HEK293T (cell line): ENCODE results near the gene CABLES2.

Experiments used
- BHLHE40 ChIP-seq: fragments of 450-650 bp; IDR thresholded peaks from 2 replicates; pipeline ENCODE4 v1.6.1; 2016; ENCODE audit warnings: mild to moderate bottlenecking, moderate library complexity, borderline replicate concordance
- CTBP1 ChIP-seq: fragments of 450-650 bp; IDR thresholded peaks from 2 replicates; pipeline ENCODE4 v1.6.1; 2016; ENCODE audit warnings: borderline replicate concordance
- FOXK2 ChIP-seq: fragments of 450-650 bp; IDR thresholded peaks from 2 replicates; pipeline ENCODE4 v1.6.1; 2016; ENCODE audit warnings: mild to moderate bottlenecking
- FOXM1 ChIP-seq: fragments of 450-650 bp; IDR thresholded peaks from 2 replicates; pipeline ENCODE4 v1.6.1; 2017; ENCODE audit warnings: mild to moderate bottlenecking, borderline replicate concordance
- HDGF ChIP-seq: fragments of 450-650 bp; IDR thresholded peaks from 2 replicates; pipeline ENCODE4 v1.6.1; 2017; ENCODE audit warnings: antibody characterized with exemption, borderline replicate concordance
- NFRKB ChIP-seq: fragments of 450-650 bp; IDR thresholded peaks from 2 replicates; pipeline ENCODE4 v1.6.1; 2016; ENCODE audit warnings: mild to moderate bottlenecking, moderate library complexity
- PKNOX1 ChIP-seq: fragments of 450-650 bp; IDR thresholded peaks from 2 replicates; pipeline ENCODE4 v1.6.1; 2016
- SP1 ChIP-seq: fragments of 450-650 bp; IDR thresholded peaks from 2 replicates; pipeline ENCODE4 v1.6.1; 2017
- TARDBP ChIP-seq: fragments of 450-650 bp; IDR thresholded peaks from 2 replicates; pipeline ENCODE4 v1.6.1; 2016

GRCh38 chr20:62381842-62382241 is 25.2 kb downstream of the CABLES2 start:
- no peak for TF ChIP-seq HDGF
- TF ChIP-seq BHLHE40, result no peak
- no peak for TF ChIP-seq SP1
- no peak for TF ChIP-seq FOXK2
- TF ChIP-seq TARDBP, result 0 out of 2 replicates have a peak, but pooled peaks have one; percentile 33
- TF ChIP-seq FOXM1, result no peak
- TF ChIP-seq NFRKB, result no peak
- no peak for TF ChIP-seq PKNOX1
- TF ChIP-seq CTBP1, result peak; percentile 53; the same call in 1 of the 2 replicates
